GM12873 (cell line): Measurements from ENCODE around the gene TARBP1.

Experiments
- TF ChIP-seq, protein P1 (sequence below): IDR thresholded peaks from 2 replicates; pipeline ENCODE4 v1.5.1; 2012; ENCODE audit warnings: low read depth, mild to moderate bottlenecking, moderate library complexity, low read length, control low read depth; ENCODE audit not compliant: insufficient read depth; ENCODE audit errors: missing control alignments

Gene TARBP1

DNA sequence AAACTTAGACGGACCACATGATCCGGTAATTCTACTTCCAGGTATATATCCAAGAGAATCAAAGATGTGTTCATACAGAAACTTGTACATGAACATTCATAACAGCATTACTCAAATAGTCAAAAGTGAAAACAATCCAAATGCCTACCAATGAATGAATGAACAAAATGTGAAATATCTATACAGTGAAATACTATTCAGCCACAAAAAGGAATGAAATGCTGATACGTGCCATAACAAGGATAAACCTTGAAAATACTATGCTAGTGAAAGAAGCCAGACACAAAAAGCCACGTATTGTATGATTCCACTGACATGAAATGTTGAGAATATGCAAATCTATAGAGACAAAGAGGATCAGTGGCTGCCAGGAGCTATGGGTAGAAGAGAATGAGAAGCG lies 18.3 kb downstream of the TARBP1 start:
- TF ChIP-seq, protein P1, sequence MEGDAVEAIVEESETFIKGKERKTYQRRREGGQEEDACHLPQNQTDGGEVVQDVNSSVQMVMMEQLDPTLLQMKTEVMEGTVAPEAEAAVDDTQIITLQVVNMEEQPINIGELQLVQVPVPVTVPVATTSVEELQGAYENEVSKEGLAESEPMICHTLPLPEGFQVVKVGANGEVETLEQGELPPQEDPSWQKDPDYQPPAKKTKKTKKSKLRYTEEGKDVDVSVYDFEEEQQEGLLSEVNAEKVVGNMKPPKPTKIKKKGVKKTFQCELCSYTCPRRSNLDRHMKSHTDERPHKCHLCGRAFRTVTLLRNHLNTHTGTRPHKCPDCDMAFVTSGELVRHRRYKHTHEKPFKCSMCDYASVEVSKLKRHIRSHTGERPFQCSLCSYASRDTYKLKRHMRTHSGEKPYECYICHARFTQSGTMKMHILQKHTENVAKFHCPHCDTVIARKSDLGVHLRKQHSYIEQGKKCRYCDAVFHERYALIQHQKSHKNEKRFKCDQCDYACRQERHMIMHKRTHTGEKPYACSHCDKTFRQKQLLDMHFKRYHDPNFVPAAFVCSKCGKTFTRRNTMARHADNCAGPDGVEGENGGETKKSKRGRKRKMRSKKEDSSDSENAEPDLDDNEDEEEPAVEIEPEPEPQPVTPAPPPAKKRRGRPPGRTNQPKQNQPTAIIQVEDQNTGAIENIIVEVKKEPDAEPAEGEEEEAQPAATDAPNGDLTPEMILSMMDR = no peak

DNA sequence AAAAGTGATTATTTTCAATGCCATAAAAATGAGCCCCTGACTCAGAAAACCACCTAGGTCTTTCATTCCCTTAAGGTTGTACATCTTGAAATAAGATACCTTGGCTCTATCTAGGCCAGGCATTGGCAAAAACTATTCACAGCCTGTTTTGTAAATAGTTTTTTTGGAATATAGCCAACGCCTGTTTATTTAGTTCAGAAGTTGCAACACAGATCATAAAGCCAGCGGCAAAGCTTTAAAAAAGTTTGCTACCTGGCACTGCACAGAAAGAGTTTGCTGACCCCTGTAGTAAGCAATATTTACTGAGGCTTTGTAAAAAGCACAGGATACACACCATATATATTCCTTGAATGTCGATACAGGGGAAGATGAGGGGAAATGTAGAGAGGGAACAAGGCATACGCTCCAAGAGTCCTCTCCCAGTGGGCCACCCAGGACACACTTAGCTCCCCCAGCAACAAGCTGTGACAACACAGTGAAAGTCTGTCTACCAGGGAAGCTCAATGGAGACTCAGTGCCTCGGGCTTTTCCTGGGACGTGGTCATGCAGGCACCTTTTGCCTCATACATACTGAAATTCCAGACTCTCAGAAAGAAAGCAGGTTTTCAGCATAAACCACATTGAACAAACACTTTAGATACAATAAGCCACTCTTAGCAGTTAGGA lies 20.5 kb downstream of the TARBP1 start:
- TF ChIP-seq, protein P1 = no peak

DNA sequence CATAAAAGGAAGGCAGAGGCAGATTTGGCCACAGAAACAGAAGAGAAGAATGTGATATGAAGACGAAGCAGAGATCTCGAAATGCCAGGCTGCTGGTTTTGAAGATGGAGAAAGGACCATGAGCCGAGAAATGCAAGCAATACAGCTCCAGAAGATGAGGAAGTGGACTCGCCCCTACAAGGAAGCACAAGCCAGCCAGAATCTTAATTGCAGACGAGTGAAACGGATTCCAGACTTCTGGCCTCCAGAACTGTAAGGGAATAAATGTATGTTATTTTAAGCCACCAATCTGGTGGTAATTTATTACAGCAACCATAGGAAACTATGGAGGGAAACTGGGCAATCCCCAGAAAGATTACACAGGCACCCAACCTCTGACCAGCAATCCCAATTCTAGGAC lies 24.1 kb downstream of the TARBP1 start:
- TF ChIP-seq, protein P1 = no peak

DNA sequence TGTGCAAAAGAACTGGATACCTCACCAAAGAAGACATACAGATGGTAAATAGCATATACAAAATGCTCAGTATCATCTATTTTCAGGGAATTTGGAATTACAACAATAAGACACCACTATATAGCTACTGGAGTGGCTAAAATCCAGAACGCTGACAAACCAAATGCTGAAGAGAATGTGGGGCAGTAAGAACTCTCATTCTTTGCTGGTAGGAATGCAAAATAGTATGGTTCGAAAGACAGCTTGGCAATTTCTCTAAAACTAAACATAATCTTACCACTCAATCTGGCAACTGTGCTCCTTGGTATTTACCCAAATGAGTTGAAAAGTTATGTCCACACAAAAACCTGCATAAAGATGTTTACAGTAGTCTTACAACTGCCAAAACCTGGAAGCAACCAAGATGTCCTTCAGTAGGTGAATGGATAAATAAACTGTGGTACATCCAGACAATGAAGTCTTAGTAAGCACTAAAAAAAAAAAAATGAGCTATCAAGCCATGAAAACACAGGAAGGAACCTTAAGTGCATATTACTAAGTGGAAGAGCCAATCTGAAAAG lies 26.5 kb downstream of the TARBP1 start:
- TF ChIP-seq, protein P1 = no peak

DNA sequence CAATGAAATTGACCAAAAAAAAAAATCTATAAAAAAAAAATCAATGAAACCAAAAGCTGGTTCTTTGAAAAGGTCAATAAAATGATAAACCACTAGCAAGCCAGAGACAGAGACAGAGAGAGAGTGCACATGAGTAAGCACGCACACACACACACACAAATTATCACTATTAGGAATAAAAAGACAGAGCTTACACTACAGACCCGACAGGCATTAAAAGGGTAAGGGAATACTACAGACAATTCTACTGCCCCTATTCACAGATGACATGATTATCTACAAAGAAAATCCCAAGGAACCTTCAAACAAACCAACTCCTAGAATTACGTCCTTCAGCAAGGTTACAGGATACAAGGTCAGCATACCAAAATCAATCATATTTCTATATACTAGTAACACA lies 38.6 kb downstream of the TARBP1 start:
- TF ChIP-seq, protein P1 = no peak

DNA sequence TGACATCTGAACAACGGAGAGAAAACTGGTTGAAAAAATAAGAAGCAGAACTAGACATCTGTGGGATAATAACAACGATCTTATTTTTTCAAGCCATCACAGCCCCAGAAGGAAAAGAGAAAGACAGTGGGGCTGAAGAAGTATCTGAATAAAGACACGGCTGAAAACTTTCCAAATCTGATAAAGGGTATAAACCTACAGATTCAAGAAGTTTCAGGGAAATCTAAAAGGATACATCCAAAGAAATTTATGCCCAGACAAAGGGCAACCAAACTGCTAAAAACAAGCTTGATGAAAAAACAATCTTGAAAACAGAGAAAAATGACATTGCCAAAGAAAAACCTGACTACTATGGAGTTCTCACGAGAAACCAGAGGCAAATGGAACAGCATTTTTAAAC lies 40.4 kb downstream of the TARBP1 start:
- TF ChIP-seq, protein P1 = no peak

DNA sequence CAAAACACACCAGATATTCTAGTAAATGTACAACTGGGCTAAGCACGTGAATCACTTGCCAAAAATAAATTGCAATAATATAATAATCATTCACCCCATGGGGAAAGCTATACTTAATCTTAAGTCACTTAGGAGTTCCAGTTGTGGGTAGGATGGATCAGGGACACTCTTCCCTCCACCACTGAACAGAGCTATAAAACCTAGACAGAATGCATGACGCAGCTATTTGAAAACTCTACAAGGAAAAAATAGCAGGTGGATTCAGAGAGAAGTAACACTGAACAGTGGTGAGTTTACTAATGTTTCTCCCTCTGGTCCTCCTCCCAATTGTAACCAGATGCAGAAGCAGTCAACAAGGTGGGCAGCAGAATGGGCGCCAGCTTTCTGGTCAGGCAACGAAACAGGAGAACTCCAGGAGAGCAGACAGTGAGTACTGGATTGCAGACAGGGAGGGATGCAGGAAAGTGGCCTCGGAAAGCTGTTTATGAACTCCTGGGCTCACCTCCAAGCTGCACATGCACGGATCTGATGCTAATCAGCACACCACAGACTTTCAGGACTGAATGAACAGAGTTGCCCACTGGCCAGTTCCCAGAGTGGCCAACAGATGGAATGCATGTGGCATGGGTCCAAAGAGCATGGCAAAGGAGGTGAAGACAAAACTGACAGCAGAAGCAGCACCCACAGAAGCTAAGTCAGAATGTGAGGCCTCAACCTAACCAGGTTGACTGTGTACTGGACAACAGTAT lies 41.4 kb downstream of the TARBP1 start:
- TF ChIP-seq, protein P1 = no peak
